ENCODE results near the gene SORCS2. TPM values are rescaled to one million over a fixed set of nuclear protein-coding genes. Genes with fewer than 3 reads are reported as not detected.

SORCS2 gene
- total and polyA plus RNA-seq, 2 of the 4 experiments (the other 2 are of a cell fraction) = 0.36 to 0.62 TPM

DNA sequence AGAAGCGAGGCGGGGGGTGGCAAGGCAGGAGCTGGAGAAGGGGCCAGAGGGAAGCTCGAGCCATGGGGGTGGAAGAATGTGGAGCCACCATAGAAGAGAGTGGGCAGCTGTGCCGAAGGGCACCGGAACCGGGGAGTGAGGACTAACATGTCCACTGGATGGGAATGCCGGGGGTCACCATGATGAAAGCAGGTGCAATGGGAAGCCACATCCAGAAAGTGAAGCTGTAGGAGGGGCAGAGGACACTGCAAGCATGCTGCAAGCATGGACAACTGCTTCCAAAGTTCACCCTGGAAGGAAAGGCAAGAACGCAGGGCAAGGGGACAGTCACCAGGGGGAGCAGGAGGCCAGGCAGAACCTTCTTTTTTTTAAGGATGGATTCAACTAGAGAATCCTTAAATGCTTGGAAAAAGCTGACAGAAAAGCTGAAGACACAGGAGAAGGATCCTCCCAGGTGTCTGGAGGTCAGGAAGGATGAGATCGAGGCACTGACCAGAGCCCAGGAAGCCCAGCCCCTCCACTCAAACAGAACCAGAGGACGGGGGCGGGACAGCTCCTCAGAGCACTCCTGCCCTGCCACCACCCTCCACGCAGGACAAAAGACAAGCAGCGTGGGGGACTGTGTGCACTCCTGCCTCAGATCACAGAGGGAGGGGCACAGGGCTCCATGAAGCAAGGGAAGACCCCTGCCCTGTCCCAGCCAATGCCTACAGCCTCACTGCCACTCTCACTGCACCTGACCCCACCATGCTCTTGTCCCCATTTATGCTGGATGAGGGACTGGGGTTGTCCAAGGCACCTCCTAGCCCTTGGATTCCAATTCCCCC lies 578.1 kb downstream of the SORCS2 start (continued):
- TF ChIP-seq RCOR1 (IDR thresholded peaks at IDR 0.05; ENCODE audit: insufficient replicate concordance, low read length) (no peak), CHD1 (IDR thresholded peaks at IDR 0.05; ENCODE audit: low read depth, low read length) (no peak)

DNA sequence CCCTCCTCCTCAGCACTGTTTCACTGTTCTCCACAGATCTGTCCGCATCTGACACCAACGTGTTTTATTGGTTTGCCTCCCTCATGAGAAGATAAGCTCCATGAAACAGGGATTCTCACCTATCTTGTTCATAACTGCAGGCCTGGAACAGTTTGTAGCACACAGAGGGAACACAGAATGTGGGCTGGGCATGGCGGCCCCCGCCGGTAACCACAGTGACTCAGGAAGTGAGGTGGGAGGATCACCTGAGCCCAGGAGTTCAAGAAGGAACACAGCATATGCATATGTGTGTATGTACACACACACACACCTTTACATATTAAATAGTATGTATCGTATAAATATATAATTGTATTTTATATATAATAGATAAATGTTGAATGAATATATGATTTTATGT lies 578.7 kb downstream of the SORCS2 start:
- WGBS, 2 experiments (ENCODE audit: extremely low coverage in 2 of 2, insufficient read length in 1 of 2) = 69% methylated on average over 2 of the region's 6 CpGs; no CpG with 5 or more reads in 1 of the 2 experiments
- H2AK5ac ChIP-seq (ENCODE audit: low read depth, low read length) = no peak overlapping the region
- no peak overlapping the region for H3K27ac ChIP-seq (ENCODE audit: insufficient read depth, low read length)
- no peak overlapping the region for H2AFZ ChIP-seq (replicated peaks; ENCODE audit: low read length, poor library complexity)
- no peak overlapping the region for H3K18ac ChIP-seq (ENCODE audit: low read depth, low read length)
- ChIA-PET POLR2A (ENCODE audit: unreplicated experiment) (no interaction called here), CTCF (interaction anchor here (0.6 to 1.0 kb wide), 2 partner anchors 31 to 1430 kb away, joined by 3 to 4 read pairs; no protein-coding TSS in a partner anchor)
- DNase-seq (no peak), ATAC-seq (ENCODE audit: low read depth) (no peak)
- no peak overlapping the region for H2BK5ac ChIP-seq (ENCODE audit: low read depth, low read length, poor library complexity, severe bottlenecking)
- H2BK15ac ChIP-seq (ENCODE audit: low read depth, low read length) = no peak overlapping the region
- no peak overlapping the region for H4K91ac ChIP-seq (ENCODE audit: insufficient read depth, low read depth, low read length)
- peaks cover 93% of the 10 kb centered on the region for H3K36me3 ChIP-seq (ENCODE audit: control insufficient read depth, insufficient read depth, low read length)
- H3K4me3 ChIP-seq (ENCODE audit: insufficient read depth, low read depth, low read length) = no peak overlapping the region
- H4K20me1 ChIP-seq (ENCODE audit: insufficient read depth, low read length) = peaks cover 43% of the 10 kb centered on the region
- H3K56ac ChIP-seq (ENCODE audit: extremely low read depth, insufficient read depth, low read length) = no peak overlapping the region
- dilution Hi-C loops (cut with HindIII; ENCODE audit: low sequenced_read_pairs, unreplicated experiment) = no loop called here
- no peak overlapping the region for H3K23ac ChIP-seq (ENCODE audit: low read depth, low read length)
- no peak overlapping the region for H4K5ac ChIP-seq (ENCODE audit: low read depth, low read length)
- H3K9me1 ChIP-seq (ENCODE audit: insufficient read depth, low read length) = no peaks in the 10 kb centered on the region
- no peak overlapping the region for H3K4ac ChIP-seq (ENCODE audit: low read depth, low read length)
- H3K4me1 ChIP-seq (ENCODE audit: control insufficient read depth, insufficient read depth, low read length) = no peaks in the 10 kb centered on the region
- H3K4me2 ChIP-seq (ENCODE audit: low read depth, low read length) = no peak overlapping the region
- in situ Hi-C loops (cut with MboI; ENCODE audit: low sequenced_read_pairs) = no loop called here
- H2BK20ac ChIP-seq (ENCODE audit: low read depth, low read length) = no peak overlapping the region
- H2AK9ac ChIP-seq (replicated peaks; ENCODE audit: low read depth, low read length, poor library complexity) = no peak overlapping the region
- no peaks in the 10 kb centered on the region for H3K27me3 ChIP-seq (ENCODE audit: control insufficient read depth, insufficient read depth, low read length)
- no peak overlapping the region for H3K9ac ChIP-seq (ENCODE audit: low read depth, low read length)
- intact Hi-C loops (cut with micrococcal nuclease) = loop anchor here (2.0 kb wide), 1 partner anchor 216 kb away; no protein-coding TSS in a partner anchor
- H2BK120ac ChIP-seq (ENCODE audit: low read depth, low read length) = no peak overlapping the region
- H4K8ac ChIP-seq (ENCODE audit: low read depth in 2 of 2, low read length in 2 of 2) = no peak overlapping the region
- no peaks in the 10 kb centered on the region for H3K9me3 ChIP-seq (ENCODE audit: control insufficient read depth, insufficient read depth, low read length)
- H3K79me1 ChIP-seq (ENCODE audit: low read depth in 1 of 2, low read length in 2 of 2) = peaks cover 11 to 83% of the 10 kb centered on the region in 2 experiments
- H3K14ac ChIP-seq (replicated peaks; ENCODE audit: low read depth, low read length) = no peak overlapping the region
- BruUV-seq (replicated peaks) = no TSS peak
- TF ChIP-seq FOS (IDR thresholded peaks at IDR 0.05; ENCODE audit: low read depth, low read length) (no peak), MAFK (IDR thresholded peaks at IDR 0.05; ENCODE audit: low read depth, low read length) (no peak), CEBPB (IDR thresholded peaks at IDR 0.05; ENCODE audit: low read depth, low read length) (no peak), MXI1 (IDR thresholded peaks at IDR 0.05; ENCODE audit: borderline replicate concordance, low read depth, low read length) (no peak), NFE2L2 (IDR thresholded peaks at IDR 0.05; ENCODE audit: low read depth, low read length) (no peak), SMC3 (IDR thresholded peaks at IDR 0.05; ENCODE audit: low read depth, low read length) (no peak), RCOR1 (IDR thresholded peaks at IDR 0.05; ENCODE audit: insufficient replicate concordance, low read length) (no peak), MAZ (IDR thresholded peaks at IDR 0.05; ENCODE audit: borderline replicate concordance, low read depth, low read length) (no peak)
- TF ChIP-seq, protein P1, sequence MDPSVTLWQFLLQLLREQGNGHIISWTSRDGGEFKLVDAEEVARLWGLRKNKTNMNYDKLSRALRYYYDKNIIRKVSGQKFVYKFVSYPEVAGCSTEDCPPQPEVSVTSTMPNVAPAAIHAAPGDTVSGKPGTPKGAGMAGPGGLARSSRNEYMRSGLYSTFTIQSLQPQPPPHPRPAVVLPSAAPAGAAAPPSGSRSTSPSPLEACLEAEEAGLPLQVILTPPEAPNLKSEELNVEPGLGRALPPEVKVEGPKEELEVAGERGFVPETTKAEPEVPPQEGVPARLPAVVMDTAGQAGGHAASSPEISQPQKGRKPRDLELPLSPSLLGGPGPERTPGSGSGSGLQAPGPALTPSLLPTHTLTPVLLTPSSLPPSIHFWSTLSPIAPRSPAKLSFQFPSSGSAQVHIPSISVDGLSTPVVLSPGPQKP (IDR thresholded peaks at IDR 0.05; ENCODE audit: borderline replicate concordance, low read depth, low read length) = no peak
- TF ChIP-seq, protein P2, sequence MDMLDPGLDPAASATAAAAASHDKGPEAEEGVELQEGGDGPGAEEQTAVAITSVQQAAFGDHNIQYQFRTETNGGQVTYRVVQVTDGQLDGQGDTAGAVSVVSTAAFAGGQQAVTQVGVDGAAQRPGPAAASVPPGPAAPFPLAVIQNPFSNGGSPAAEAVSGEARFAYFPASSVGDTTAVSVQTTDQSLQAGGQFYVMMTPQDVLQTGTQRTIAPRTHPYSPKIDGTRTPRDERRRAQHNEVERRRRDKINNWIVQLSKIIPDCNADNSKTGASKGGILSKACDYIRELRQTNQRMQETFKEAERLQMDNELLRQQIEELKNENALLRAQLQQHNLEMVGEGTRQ (IDR thresholded peaks at IDR 0.05; ENCODE audit: low read depth, low read length) = no peak
- TF ChIP-seq, protein P3, sequence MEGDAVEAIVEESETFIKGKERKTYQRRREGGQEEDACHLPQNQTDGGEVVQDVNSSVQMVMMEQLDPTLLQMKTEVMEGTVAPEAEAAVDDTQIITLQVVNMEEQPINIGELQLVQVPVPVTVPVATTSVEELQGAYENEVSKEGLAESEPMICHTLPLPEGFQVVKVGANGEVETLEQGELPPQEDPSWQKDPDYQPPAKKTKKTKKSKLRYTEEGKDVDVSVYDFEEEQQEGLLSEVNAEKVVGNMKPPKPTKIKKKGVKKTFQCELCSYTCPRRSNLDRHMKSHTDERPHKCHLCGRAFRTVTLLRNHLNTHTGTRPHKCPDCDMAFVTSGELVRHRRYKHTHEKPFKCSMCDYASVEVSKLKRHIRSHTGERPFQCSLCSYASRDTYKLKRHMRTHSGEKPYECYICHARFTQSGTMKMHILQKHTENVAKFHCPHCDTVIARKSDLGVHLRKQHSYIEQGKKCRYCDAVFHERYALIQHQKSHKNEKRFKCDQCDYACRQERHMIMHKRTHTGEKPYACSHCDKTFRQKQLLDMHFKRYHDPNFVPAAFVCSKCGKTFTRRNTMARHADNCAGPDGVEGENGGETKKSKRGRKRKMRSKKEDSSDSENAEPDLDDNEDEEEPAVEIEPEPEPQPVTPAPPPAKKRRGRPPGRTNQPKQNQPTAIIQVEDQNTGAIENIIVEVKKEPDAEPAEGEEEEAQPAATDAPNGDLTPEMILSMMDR (conservative IDR thresholded peaks at IDR 0.05; ENCODE audit: low read depth, low read length) = no peak
